HG03066 (cell line): ENCODE measurements around the gene WNK2.

Source experiments
- ATAC-seq: cut with Tn5 transposase; IDR thresholded peaks from one replicate; pipeline ENCODE4 v1.9.1; 2021; ENCODE audit warnings: low read depth; ENCODE audit not compliant: unreplicated experiment

Gene WNK2

GRCh38 chr9:93211654-93212001, 27.7 kb downstream of the WNK2 start:
- ATAC-seq: no peak

GRCh38 chr9:93212409-93212808, 28.5 kb downstream of the WNK2 start:
- ATAC-seq: no peak

GRCh38 chr9:93216073-93216365, 32.1 kb downstream of the WNK2 start:
- ATAC-seq: no peak

- no peak for ATAC-seq
These were observed 33.8 kb downstream of the WNK2 start for GRCh38 chr9:93217706-93218105.

- no peak for ATAC-seq
These were observed 34.2 kb downstream of the WNK2 start for GRCh38 chr9:93218161-93218560.

- no peak for ATAC-seq
These were observed 34.9 kb downstream of the WNK2 start for GRCh38 chr9:93218671-93219420.

- no peak for ATAC-seq
These were observed 35.8 kb downstream of the WNK2 start for GRCh38 chr9:93219692-93220091.

- ATAC-seq: no peak
These were observed 36.7 kb downstream of the WNK2 start for GRCh38 chr9:93220627-93221026.

GRCh38 chr9:93221044-93221443, 37.1 kb downstream of the WNK2 start:
- ATAC-seq: no peak

GRCh38 chr9:93222890-93223259, 38.9 kb downstream of the WNK2 start:
- no peak for ATAC-seq

GRCh38 chr9:93223260-93224180, 39.6 kb downstream of the WNK2 start:
- no peak for ATAC-seq

GRCh38 chr9:93224591-93224990, 40.7 kb downstream of the WNK2 start:
- no peak for ATAC-seq

GRCh38 chr9:93225417-93225816, 41.5 kb downstream of the WNK2 start:
- no peak for ATAC-seq

GRCh38 chr9:93225892-93226291, 42.0 kb downstream of the WNK2 start:
- no peak for ATAC-seq

GRCh38 chr9:93226819-93227218, 42.9 kb downstream of the WNK2 start:
- ATAC-seq: no peak

GRCh38 chr9:93228030-93228429, 44.1 kb downstream of the WNK2 start:
- ATAC-seq: no peak

GRCh38 chr9:93228453-93228852, 44.5 kb downstream of the WNK2 start:
- no peak for ATAC-seq

- ATAC-seq: no peak
These were observed 45.7 kb downstream of the WNK2 start for GRCh38 chr9:93229636-93230035.

- no peak for ATAC-seq
These were observed 46.2 kb downstream of the WNK2 start for GRCh38 chr9:93230185-93230584.

- ATAC-seq: no peak
These were observed 46.7 kb downstream of the WNK2 start for GRCh38 chr9:93230601-93231000.

- ATAC-seq: no peak
These were observed 47.3 kb downstream of the WNK2 start for GRCh38 chr9:93231121-93231694.

GRCh38 chr9:93231716-93232115, 47.8 kb downstream of the WNK2 start:
- ATAC-seq: no peak
